HG03064 (cell line): ENCODE measurements around the gene CENPL.
"Not testable (repeated sequence)": the region's sequence is repeated elsewhere in the genome, so short reads cannot be mapped to it uniquely, and the experiment has no call there.

ENCODE experiments used
- ATAC-seq: cut with Tn5 transposase; IDR thresholded peaks from one replicate; pipeline ENCODE4 v1.9.1; 2021; ENCODE audit warnings: low read depth; ENCODE audit not compliant: unreplicated experiment

The CENPL gene

GRCh38 chr1:173768206-173768605 is 56.5 kb downstream of the CENPL start:
- ATAC-seq = no peak

DNA sequence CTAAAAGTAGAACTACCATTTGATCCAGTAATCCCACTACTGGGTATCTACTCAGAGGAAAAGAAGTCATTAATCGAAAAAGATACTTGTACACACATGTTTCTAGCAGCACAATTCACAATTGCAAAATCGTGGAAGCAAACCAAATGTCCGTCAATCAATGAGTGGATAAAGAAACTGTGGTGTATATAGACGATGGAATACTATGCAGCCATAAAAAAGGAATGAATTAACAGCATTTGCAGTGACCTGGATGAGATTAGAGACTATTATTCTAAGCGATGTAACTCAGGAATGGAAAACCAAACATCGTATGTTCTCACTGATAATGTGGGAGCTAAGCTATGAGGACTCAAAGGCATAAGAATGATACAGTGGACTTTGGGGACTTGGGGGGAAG is 60.4 kb downstream of the CENPL start:
- not testable (repeated sequence) for ATAC-seq

DNA sequence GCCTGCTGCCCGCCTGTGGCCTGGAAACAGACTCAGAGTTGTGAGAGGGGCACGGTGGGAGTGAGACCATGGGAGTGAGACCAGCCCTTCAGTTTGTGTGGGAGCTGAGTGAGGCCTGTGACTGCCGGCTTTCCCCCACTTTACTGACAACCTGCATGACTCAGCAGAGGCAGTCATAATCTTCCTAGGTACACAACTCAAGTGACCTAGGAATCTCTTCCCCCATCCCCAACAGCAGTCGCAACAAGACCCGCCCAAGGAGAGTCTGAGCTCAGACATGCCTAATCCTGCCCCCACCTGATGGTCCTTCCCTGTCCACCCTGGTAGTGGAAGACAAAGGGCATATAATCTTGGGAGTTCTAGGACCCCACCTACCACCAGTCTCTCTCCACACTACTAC is 65.7 kb downstream of the CENPL start:
- ATAC-seq = no peak

GRCh38 chr1:173758110-173758509 is 66.6 kb downstream of the CENPL start:
- no peak for ATAC-seq

- ATAC-seq = no peak
Observed at GRCh38 chr1:173757666-173758065, 67.0 kb downstream of the CENPL start.

GRCh38 chr1:173753830-173754229 is 70.9 kb downstream of the CENPL start:
- no peak for ATAC-seq
